ENCODE measurements around the gene ALG5.

GRCh38 chr13:36998624-36999041 is 507 bp downstream of the ALG5 start:
- no peak for TF ChIP-seq POLR2A (IDR thresholded peaks at IDR 0.05; ENCODE audit: low read length)
- TF ChIP-seq GATA1 (IDR thresholded peaks at IDR 0.05; ENCODE audit: low read depth, low read length) = no peak
